Measurements from ENCODE around the gene RYR3.

RYR3 gene

DNA sequence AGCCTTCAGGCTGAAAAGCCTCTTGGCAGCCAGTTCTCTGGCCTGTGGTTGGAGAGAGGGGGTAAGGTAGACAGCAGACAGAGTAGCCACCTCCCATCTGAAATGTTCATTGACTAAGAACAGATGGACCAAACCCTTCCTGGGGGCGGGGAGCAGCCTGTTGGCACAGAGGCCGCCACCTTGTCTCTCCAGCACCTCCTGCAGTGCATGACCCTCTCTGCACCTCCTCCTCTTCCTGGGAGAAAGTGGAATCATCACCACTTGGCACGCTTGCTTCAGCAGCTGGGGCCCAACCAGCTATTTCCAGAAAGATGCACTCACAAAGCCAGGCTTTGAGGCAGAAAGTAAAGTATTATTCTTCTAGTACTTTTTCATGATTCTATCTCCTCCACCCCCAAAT, 344.1 kb downstream of the RYR3 start (continued):
- TF ChIP-seq ZNF596 (tag by site-specific recombination; IDR thresholded peaks at IDR 0.05), result no peak
- no peak for TF ChIP-seq FEZF1 (tag by site-specific recombination; IDR thresholded peaks at IDR 0.05)
- no peak for TF ChIP-seq ZNF423 (tag by site-specific recombination; IDR thresholded peaks at IDR 0.05)
- no peak for TF ChIP-seq ZNF621 (tag by site-specific recombination; IDR thresholded peaks at IDR 0.05)
- TF ChIP-seq, protein P1, sequence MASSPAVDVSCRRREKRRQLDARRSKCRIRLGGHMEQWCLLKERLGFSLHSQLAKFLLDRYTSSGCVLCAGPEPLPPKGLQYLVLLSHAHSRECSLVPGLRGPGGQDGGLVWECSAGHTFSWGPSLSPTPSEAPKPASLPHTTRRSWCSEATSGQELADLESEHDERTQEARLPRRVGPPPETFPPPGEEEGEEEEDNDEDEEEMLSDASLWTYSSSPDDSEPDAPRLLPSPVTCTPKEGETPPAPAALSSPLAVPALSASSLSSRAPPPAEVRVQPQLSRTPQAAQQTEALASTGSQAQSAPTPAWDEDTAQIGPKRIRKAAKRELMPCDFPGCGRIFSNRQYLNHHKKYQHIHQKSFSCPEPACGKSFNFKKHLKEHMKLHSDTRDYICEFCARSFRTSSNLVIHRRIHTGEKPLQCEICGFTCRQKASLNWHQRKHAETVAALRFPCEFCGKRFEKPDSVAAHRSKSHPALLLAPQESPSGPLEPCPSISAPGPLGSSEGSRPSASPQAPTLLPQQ (tag by site-specific recombination; IDR thresholded peaks at IDR 0.05), result no peak
- no peak for TF ChIP-seq ZNF37A (tag by site-specific recombination; IDR thresholded peaks at IDR 0.05)
- no peak for TF ChIP-seq ZNF558 (tag by site-specific recombination; IDR thresholded peaks at IDR 0.05)

DNA sequence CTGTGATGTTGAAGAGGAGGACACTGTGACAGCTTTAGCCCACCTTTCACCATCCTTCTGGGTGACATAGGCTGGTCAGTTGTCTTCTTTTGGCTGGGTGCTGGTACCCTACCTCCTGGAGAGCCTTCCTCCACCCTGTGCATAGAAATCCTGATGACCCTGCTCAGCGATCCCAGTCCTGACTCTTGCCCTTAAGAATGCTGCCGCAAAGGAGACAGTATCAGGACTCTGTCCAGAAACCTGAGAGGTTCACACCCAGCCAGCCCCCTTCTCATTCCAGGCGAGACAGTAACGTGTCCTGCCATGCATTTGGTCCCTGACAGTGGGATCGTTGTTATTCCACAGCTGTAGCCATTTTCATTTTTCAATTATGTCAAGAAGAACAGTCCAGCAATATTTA, 344.7 kb downstream of the RYR3 start:
- no peaks in the 10 kb centered on the region for H3K36me3 ChIP-seq (ENCODE audit: control insufficient read depth in 2 of 2, insufficient read depth in 1 of 2, low read length in 2 of 2)
- TF ChIP-seq ZNF132 (tag by site-specific recombination; IDR thresholded peaks at IDR 0.05; ENCODE audit: borderline replicate concordance) (no peak), ZNF529 (tag by site-specific recombination; IDR thresholded peaks at IDR 0.05; ENCODE audit: insufficient replicate concordance) (no peak), ZBTB8A (tag by site-specific recombination; IDR thresholded peaks at IDR 0.05) (no peak), MYNN (tag by site-specific recombination; IDR thresholded peaks at IDR 0.05; ENCODE audit: borderline replicate concordance) (no peak), ZNF184 (tag by site-specific recombination; IDR thresholded peaks at IDR 0.05) (no peak), ZBTB7A (tag by site-specific recombination; IDR thresholded peaks at IDR 0.05; ENCODE audit: low read depth) (no peak), ZNF785 (tag by site-specific recombination; IDR thresholded peaks at IDR 0.05) (no peak)
- TF ChIP-seq, protein P2, sequence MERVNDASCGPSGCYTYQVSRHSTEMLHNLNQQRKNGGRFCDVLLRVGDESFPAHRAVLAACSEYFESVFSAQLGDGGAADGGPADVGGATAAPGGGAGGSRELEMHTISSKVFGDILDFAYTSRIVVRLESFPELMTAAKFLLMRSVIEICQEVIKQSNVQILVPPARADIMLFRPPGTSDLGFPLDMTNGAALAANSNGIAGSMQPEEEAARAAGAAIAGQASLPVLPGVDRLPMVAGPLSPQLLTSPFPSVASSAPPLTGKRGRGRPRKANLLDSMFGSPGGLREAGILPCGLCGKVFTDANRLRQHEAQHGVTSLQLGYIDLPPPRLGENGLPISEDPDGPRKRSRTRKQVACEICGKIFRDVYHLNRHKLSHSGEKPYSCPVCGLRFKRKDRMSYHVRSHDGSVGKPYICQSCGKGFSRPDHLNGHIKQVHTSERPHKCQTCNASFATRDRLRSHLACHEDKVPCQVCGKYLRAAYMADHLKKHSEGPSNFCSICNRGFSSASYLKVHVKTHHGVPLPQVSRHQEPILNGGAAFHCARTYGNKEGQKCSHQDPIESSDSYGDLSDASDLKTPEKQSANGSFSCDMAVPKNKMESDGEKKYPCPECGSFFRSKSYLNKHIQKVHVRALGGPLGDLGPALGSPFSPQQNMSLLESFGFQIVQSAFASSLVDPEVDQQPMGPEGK (tag by site-specific recombination; IDR thresholded peaks at IDR 0.05), result no peak
- ChIA-PET CTCF (interaction anchor here (0.6 kb wide), 1 partner anchor 363 kb away, joined by 3 read pairs; no protein-coding TSS in a partner anchor), POLR2A (no interaction called here)
- H3K4me1 ChIP-seq (ENCODE audit: control insufficient read depth, insufficient read depth, low read length), result no peaks in the 10 kb centered on the region
- no peak overlapping the region for H3K4me3 ChIP-seq (ENCODE audit: low read depth, low read length)
- no peaks in the 10 kb centered on the region for H3K9me3 ChIP-seq (ENCODE audit: control insufficient read depth, insufficient read depth, low read depth, low read length)
- no peak overlapping the region for H3K27ac ChIP-seq (ENCODE audit: extremely low read depth, low read depth, low read length)

DNA sequence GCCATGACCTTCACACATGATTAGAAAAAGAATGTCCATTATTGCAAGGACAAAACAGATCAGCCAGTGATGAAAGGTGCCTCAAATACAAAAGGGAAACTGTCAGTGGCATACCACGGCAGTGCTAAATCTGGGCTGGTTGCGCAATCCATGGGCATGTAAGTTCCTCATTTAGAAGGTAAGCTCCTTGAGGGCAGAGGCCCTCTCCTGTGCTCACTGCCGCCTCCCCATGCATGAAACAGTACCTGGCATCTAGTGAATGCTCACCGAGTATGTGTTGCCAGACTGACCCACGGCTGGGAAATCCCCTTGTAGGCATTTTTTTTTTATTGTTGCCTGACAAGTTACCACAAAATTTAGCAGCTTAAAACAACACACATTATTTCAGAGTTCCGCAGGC, 345.4 kb downstream of the RYR3 start:
- no peaks in the 10 kb centered on the region for H3K36me3 ChIP-seq (ENCODE audit: control insufficient read depth in 2 of 2, insufficient read depth in 1 of 2, low read length in 2 of 2)
- no peak overlapping the region for H3K27ac ChIP-seq (ENCODE audit: extremely low read depth, low read depth, low read length)
- H3K4me1 ChIP-seq (ENCODE audit: control insufficient read depth, insufficient read depth, low read length), result no peaks in the 10 kb centered on the region
- POLR2A ChIA-PET, result no interaction called here
- H3K9me3 ChIP-seq (ENCODE audit: control insufficient read depth, insufficient read depth, low read depth, low read length), result no peaks in the 10 kb centered on the region
- CTCF ChIA-PET, result no interaction called here
- TF ChIP-seq ZNF571 (tag by site-specific recombination; IDR thresholded peaks at IDR 0.05), result no peak
- no peak for TF ChIP-seq ZNF791 (tag by site-specific recombination; IDR thresholded peaks at IDR 0.05)
- TF ChIP-seq ZNF585B (tag by site-specific recombination; IDR thresholded peaks at IDR 0.05), result no peak
- TF ChIP-seq FEZF1 (tag by site-specific recombination; IDR thresholded peaks at IDR 0.05), result no peak
- TF ChIP-seq ZNF311 (tag by site-specific recombination; IDR thresholded peaks at IDR 0.05; ENCODE audit: borderline replicate concordance), result no peak
- no peak for TF ChIP-seq ZNF324 (tag by site-specific recombination; IDR thresholded peaks at IDR 0.05)
- no peak for TF ChIP-seq ZNF658 (tag by site-specific recombination; IDR thresholded peaks at IDR 0.05)
- TF ChIP-seq SETDB1 (IDR thresholded peaks at IDR 0.05; ENCODE audit: insufficient read length, low read length), result no peak
- TF ChIP-seq, protein P3, sequence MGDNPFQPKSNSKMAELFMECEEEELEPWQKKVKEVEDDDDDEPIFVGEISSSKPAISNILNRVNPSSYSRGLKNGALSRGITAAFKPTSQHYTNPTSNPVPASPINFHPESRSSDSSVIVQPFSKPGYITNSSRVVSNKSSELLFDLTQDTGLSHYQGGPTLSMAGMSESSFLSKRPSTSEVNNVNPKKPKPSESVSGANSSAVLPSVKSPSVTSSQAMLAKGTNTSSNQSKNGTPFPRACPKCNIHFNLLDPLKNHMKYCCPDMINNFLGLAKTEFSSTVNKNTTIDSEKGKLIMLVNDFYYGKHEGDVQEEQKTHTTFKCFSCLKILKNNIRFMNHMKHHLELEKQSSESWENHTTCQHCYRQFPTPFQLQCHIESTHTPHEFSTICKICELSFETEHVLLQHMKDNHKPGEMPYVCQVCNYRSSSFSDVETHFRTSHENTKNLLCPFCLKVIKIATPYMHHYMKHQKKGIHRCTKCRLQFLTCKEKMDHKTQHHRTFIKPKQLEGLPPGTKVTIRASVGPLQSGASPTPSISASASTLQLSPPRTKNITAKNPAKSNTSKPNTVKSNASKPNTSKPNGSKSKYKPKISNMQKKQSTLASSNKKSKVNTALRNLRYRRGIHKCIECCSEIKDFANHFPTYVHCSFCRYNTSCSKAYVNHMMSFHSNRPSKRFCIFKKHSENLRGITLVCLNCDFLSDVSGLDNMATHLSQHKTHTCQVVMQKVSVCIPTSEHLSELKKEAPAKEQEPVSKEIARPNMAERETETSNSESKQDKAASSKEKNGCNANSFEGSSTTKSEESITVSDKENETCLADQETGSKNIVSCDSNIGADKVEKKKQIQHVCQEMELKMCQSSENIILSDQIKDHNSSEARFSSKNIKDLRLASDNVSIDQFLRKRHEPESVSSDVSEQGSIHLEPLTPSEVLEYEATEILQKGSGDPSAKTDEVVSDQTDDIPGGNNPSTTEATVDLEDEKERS (tag by site-specific recombination; IDR thresholded peaks at IDR 0.05), result no peak
- TF ChIP-seq ZNF169 (tag by site-specific recombination; IDR thresholded peaks at IDR 0.05), result no peak
- no peak for TF ChIP-seq ZNF221 (tag by site-specific recombination; IDR thresholded peaks at IDR 0.05; ENCODE audit: borderline replicate concordance)
- no peak for TF ChIP-seq SCRT1 (tag by site-specific recombination; IDR thresholded peaks at IDR 0.05; ENCODE audit: borderline replicate concordance)
- no peak for TF ChIP-seq ZBTB7A (tag by site-specific recombination; IDR thresholded peaks at IDR 0.05; ENCODE audit: low read depth)
- TF ChIP-seq, protein P4, sequence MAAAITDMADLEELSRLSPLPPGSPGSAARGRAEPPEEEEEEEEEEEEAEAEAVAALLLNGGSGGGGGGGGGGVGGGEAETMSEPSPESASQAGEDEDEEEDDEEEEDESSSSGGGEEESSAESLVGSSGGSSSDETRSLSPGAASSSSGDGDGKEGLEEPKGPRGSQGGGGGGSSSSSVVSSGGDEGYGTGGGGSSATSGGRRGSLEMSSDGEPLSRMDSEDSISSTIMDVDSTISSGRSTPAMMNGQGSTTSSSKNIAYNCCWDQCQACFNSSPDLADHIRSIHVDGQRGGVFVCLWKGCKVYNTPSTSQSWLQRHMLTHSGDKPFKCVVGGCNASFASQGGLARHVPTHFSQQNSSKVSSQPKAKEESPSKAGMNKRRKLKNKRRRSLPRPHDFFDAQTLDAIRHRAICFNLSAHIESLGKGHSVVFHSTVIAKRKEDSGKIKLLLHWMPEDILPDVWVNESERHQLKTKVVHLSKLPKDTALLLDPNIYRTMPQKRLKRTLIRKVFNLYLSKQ (tag by site-specific recombination; IDR thresholded peaks at IDR 0.05; ENCODE audit: borderline replicate concordance), result no peak
- TF ChIP-seq ZNF623 (tag by site-specific recombination; IDR thresholded peaks at IDR 0.05), result no peak
- no peak overlapping the region for H3K4me3 ChIP-seq (ENCODE audit: low read depth, low read length)

Measured in HEK293 (cell line).